SHP77 treated with DMSO at 0.1 percent for 48 hours (cell line): ENCODE data around the gene PRR19.

Source experiments
- DNase-seq: peaks from one replicate; lab custom pipeline; 2025; lab: John Stamatoyannopoulos, UW

Gene PRR19

DNA sequence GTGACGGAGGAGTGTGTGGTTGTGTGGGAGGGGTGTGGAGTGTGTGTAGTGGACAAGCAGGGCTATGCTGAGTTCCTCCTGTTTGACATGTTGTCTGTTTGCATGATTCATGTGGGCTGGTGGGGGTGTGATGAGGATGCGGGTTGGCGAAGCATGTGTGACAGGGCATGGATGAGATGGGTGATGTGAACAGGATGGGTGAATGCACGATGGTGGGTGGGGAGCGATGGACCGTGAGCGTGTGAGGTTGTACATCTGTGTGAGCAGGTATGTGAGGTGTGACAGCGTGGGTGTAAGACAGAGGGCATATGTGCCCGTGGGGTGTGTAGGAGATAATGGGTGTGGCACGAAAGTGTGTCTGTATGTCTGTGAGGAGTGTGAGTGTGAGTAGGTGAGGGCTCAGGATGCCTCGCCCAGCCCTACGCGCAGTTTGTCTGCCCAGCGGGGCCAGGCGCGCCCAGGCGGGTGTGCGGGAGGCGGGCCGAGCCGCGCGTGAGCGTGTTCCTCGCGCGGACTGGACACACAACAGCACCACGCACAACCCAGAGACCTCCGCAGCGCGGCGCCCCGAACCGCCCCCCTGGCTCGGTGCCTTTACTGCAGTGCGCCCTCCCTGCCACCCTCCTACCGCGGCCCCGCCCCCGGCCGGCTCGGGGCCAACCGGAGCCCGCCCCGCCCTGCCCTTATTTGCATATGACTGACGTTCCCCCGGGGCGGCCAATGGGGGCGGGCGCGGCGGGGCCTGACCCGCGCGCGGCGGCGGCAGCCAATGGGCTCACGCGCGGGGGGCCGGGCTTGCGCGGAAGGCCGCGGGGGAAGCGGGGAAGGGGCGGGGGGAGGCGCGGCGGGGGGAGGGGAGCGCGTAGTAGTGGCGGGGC, 18.5 kb upstream of the PRR19 start:
- peak; percentile 62 for DNase-seq

DNA sequence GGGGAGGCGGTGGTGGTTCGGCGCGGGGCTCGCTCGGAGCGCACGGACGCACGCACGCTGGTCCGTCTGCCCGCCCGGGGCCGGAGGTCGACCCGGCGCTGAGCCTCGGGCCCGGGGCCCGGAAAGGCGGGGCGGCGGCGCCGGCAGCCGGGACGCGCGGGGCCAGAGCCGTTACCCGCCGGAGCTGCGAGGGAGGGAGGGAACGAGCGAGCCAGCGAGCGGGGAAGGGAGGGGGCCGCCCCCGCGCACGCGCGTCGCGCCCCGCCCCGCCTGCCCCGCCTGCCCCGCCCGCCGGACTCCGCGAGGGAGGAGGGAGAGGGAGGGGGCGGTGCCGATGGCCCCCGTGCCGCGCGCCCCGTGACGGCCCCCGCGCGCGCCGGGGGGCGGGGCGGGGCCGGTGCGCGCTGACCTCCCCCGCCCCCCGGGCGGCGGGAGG, 17.8 kb upstream of the PRR19 start:
- DNase-seq, result no peak

DNA sequence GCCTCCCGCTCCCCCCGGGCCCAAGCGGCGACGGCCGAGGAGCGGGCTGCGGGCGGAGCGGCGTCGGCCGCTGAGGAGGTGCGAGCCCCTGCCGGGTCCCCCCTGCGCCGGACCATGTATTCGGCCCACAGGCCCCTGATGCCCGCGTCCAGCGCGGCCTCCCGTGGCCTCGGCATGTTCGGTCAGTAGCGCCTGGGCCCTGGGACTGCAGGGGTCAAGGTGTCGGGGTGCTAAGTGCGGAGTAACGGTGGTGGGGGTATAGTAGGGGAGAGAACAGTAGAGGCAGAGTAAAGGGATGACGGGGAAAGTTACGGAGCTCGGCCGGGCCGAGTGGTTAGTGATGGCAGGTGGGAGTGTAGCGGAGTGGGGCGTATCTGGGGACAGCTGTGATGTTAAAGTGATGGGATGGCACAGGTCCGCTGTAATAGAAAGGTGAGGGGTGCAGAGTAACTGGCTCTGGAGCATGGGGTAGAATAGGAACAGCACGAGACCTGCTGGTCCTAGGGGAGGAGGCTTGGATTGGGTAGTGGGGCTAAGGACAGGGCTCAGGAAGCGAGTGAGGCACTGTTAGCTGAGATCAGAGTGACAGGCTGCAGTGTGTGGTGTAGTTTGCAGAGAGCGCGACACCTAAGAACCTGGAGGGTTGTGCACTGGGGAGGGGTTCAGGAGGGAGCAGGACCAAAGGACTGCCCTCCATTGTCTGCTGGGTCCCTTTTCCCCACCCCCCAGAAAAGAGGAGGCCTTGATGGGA, 17.2 kb upstream of the PRR19 start:
- no peak for DNase-seq

DNA sequence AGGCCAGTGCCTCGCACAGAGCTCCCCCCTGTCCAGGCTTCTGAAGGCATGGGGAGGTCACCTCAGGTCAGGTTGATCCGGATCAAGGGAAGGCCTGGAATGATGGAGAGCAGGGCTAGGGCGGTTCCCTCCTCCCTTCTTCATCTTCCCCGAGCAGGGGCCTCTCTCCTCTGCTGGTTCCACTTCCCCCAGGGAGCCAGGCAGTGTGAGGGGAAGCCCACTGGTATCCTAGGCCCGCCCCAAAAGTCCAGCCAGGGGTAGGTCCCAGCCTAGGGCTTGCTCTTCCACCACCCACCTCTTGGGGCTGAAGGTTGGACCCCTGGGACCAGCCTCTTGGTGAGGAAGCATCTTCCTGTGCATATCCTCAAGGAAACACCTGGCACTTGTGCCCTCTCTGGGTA, 16.4 kb upstream of the PRR19 start:
- DNase-seq, result no peak

DNA sequence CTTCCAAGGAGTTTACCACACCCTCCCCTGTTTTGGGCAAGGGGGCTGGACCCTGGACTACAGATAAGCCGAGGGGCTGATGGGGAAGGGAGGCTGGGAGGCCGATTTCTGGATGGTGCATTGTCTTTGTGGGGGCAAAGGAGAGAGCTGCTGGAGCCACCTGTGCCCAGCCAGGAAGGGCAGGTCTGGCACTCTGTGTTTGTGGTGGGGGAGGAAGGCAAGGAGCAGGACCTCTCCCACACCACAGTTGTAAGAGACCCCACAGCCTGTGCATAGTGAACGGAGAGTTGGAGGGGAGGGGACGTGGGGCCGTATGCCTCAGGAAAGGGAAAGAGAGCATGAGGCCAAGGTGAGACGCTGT, 16.0 kb upstream of the PRR19 start:
- DNase-seq, result no peak

DNA sequence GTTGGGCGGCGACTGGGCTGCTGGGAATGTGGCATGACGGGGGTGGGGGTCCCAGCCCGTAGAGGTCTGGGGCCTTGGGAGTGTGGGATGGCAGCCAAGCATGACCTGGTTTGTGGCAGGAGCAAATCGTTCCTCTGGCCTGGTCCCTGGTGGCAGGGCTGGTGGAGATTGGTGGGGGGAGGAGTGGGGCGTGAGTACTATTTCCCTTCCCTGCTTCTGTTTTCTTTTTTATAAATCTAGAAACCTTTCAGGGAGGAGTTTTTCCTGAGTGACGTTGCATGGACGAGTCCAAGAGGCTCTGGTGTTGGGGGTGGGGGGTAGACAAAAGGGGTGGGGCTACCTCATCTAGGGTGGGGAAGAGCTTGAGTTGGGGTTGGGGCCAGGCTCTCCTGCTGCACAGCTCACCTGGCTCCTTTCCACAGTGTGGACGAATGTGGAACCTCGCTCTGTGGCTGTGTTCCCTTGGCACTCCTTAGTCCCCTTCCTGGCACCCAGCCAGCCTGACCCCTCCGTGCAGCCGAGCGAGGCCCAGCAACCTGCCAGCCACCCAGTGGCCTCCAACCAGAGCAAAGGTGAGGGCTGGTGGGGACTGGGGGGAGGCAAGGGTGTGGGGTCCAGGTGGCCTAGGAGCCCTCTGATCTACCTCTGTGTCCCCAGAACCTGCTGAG, 15.4 kb upstream of the PRR19 start:
- DNase-seq, result no peak

DNA sequence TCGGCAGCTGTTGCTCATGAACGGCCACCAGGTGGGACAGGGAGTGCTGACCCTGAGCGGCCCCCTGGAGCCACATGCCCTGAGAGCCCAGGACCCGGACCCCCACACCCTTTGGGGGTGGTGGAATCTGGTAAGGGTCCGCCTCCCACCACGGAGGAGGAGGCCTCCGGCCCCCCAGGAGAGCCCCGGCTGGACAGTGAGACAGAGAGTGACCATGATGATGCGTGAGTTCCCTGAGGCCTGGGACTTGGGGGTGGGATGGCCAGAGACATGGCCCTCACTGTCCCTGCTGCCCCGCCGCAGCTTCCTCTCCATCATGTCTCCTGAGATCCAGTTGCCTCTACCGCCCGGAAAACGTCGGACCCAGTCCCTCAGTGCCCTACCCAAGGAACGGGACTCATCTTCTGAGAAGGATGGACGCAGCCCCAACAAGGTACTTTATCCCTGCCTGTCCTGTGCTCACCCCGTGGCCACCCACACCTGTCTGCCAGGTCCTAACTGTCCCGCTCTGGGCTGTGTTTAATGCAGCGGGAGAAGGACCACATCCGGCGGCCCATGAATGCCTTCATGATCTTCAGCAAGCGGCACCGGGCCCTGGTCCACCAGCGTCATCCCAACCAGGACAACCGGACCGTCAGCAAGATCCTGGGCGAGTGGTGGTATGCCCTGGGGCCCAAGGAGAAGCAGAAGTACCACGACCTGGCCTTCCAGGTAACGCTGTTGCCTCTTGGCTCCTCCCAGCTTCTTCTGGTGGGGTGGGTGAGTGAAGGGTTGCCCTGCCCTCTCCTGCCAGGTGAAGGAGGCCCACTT, 14.7 kb upstream of the PRR19 start:
- no peak for DNase-seq

DNA sequence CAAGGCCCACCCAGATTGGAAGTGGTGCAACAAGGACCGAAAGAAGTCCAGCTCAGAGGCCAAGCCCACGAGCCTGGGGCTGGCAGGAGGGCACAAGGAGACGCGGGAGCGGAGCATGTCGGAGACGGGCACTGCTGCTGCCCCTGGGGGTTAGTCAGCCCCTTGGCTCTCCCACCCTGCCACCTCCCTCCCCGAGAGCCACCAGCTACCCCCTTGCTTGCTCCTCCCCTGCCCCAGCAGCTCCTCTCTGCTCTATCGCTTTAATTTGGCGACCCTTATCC, 14.2 kb upstream of the PRR19 start:
- no peak for DNase-seq

DNA sequence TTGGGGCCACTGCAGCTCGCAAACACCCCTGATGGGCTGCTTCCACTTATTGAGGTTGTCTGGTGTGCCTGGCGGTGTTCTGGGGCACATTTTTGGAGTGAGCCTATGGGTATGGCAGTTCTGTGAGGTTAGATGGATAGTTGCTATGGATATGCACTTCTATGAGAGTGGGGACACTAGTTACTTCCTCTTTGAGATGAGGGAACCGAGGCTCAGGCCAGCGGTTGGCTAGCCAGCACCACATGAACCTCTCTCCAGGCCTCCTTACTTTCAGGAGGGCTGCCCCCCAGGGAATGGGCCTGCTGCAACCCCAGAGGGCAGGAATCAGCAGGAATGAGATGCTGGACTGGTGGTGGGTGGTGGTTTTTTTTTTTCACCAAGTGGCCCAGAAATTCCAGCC, 13.5 kb upstream of the PRR19 start:
- no peak for DNase-seq

DNA sequence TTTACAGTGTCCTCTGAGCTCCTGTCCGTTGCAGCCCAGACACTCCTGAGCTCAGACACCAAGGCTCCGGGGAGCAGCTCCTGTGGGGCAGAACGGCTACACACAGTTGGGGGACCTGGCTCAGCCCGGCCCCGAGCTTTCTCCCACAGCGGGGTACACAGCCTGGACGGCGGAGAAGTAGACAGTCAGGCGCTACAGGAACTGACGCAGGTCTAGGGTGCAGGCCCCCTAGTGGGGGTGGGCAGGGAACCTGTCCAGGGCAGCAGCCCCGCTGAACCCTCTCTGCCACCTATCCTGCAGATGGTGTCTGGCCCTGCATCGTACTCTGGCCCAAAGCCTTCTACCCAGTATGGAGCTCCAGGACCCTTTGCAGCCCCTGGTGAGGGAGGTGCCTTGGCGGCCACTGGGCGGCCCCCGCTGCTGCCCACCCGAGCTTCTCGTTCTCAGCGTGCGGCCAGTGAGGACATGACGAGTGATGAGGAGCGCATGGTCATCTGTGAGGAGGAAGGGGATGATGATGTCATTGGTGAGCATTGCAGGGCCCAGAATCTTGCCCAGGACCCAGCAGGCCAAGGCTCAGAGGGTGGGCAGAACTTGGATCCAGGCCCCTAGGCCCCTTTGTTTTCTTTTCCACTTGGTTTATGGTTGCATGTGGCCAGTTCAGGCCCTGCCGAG, 12.9 kb upstream of the PRR19 start:
- DNase-seq, result no peak

DNA sequence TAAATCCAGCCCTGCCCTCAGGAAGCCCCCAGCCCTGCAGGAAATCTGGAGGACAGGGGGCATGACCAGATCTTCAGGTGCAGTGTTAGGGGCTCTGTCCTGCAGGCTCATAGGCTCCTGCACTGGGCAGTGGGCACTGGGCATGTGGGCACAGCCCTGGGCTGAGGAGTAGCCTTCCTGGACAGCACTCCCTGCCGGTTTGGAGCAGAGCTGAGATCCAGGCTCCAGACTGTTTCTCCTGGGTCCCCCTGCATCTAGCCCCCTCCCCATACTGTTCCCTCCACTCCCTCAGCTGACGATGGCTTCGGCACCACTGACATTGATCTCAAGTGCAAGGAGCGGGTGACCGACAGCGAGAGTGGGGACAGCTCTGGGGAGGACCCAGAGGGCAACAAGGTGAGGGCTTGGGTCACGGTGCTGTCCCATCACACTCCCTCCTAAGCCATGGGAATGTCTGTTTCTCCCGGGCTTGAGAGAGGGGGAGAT, 12.3 kb upstream of the PRR19 start:
- no peak for DNase-seq

DNA sequence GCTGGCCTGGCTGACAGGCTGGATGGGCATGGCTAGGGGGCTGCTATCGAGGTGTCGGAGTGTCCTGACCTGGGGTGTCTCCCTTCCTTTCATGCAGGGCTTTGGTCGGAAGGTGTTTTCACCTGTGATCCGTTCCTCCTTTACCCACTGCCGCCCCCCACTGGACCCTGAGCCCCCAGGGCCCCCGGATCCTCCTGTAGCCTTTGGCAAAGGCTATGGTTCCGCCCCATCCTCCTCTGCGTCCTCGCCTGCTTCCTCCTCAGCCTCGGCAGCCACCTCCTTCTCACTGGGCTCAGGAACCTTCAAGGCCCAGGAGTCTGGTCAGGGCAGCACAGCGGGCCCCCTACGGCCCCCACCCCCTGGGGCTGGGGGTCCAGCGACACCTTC, 11.8 kb upstream of the PRR19 start:
- no peak for DNase-seq

DNA sequence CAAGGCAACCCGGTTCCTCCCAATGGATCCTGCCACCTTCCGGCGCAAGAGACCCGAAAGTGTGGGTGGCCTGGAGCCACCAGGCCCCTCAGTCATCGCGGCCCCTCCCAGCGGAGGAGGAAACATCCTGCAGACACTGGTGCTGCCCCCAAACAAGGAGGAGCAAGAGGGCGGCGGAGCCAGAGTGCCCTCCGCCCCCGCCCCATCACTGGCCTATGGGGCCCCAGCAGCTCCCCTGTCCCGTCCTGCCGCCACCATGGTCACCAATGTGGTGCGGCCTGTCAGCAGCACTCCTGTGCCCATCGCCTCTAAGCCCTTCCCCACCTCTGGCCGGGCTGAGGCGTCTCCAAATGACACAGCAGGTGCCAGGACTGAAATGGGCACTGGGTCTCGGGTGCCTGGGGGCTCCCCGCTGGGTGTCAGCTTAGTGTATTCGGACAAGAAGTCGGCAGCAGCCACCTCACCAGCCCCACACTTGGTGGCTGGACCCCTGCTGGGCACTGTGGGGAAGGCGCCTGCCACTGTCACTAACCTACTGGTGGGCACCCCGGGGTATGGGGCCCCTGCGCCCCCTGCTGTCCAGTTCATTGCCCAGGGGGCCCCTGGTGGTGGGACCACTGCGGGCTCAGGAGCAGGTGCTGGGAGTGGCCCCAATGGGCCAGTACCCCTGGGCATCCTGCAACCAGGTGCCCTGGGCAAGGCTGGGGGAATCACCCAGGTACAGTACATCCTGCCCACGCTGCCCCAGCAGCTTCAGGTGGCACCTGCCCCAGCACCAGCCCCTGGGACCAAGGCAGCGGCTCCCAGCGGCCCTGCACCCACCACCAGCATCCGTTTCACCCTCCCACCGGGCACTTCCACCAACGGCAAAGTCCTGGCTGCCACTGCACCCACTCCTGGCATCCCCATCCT, 11.2 kb upstream of the PRR19 start:
- peak; percentile 40 for DNase-seq

DNA sequence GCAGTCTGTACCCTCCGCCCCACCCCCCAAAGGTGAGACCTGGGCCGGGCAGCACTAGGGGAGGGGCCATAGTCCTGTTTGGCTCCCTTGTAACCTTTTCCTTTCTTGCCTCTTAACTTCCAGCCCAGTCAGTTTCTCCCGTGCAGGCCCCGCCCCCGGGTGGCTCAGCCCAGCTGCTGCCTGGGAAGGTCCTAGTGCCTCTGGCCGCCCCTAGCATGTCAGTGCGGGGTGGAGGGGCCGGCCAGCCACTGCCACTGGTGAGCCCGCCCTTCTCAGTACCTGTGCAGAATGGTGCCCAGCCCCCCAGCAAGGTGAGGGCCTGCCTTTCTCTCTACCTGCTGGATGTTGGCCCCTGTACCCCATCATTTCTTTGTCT, 10.5 kb upstream of the PRR19 start:
- no peak for DNase-seq

DNA sequence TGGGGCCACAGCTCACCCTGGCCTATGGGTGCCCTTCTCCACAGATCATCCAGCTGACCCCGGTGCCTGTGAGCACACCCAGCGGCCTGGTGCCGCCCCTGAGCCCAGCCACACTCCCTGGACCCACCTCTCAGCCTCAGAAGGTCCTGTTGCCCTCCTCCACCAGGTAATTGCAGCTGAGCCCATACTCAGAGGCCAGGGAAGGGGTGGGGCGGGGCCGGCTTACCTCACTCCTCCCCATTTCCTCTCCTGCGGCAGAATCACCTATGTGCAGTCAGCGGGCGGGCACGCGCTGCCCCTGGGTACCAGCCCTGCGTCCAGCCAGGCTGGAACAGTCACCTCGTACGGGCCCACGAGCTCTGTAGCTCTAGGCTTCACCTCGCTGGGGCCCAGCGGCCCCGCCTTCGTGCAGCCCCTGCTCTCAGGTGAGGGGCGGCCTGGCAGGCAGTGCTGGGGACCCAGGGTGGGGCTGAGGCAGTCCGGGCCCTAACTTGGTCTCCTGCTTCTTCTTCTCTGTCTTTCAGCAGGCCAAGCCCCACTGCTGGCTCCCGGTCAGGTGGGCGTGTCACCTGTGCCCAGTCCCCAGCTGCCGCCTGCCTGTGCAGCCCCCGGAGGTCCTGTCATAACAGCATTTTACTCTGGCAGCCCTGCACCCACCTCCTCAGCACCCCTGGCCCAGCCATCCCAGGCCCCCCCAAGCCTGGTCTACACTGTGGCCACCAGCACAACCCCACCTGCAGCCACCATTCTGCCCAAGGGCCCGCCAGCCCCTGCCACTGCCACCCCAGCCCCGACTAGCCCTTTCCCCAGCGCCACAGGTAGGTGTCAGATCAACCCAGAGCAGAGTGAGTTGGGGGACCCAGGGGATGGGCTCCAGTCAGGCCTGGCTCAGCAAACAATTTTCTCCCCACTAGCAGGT, 9.6 kb upstream of the PRR19 start:
- DNase-seq, result no peak

DNA sequence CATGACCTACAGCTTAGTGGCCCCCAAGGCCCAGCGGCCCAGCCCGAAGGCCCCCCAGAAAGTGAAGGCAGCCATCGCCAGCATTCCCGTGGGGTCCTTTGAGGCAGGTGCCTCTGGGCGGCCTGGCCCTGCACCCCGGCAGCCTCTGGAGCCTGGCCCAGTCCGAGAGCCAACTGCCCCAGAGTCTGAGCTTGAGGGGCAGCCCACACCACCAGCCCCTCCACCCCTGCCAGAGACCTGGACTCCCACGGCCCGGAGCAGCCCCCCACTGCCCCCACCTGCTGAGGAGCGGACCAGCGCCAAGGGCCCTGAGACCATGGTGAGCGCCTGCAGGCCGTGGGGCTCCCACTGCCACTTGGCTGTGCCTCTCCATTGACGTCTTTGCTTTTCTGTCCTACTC, 9.0 kb upstream of the PRR19 start:
- DNase-seq, result no peak

DNA sequence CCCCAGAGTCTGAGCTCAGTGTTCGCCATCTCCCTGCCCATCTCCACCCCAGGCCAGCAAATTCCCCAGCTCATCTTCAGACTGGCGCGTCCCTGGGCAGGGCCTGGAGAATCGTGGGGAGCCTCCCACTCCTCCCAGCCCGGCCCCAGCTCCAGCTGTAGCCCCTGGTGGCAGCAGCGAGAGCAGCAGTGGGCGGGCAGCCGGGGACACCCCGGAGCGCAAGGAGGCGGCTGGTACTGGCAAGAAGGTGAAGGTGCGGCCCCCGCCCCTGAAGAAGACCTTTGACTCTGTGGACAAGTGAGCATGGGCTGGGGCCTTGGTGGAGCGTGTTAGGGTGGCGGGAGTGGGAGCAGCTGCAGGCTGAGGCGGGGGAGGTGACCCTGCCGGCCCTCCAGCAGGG, 8.4 kb upstream of the PRR19 start:
- no peak for DNase-seq

DNA sequence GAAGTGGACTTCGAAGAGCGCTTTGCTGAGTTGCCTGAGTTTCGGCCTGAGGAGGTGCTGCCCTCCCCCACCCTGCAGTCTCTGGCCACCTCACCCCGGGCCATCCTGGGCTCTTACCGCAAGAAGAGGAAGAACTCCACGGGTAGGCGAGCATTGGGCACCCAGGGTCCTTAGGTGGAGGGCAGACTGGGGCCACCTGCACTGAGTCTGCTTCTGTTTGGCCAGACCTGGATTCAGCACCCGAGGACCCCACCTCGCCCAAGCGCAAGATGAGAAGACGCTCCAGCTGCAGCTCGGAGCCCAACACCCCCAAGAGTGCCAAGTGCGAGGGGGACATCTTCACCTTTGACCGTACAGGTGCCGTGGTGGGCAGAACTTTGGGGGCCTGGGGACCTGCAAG, 8.0 kb upstream of the PRR19 start:
- DNase-seq, result no peak

DNA sequence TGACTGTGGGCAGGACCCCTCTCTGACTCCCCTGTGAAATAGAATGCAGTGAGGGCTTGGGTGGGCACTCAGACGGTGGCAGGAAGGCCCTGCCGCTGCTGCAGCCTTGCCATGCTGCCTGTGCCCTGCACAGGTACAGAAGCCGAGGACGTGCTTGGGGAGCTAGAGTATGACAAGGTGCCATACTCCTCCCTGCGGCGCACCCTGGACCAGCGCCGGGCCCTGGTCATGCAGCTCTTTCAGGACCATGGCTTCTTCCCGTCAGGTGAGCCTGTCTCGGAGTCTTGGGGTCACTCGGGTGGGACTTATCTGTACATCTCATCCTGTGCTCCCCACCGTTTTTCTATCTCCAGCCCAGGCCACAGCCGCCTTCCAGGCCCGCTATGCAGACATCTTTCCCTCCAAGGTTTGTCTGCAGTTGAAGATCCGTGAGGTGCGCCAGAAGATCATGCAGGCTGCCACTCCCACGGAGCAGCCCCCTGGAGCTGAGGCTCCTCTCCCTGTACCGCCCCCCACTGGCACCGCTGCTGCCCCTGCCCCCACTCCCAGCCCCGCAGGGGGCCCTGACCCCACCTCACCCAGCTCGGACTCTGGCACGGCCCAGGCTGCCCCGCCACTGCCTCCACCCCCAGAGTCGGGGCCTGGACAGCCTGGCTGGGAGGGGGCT, 7.3 kb upstream of the PRR19 start:
- DNase-seq, result no peak
